ENCODE measurements around the gene RTN4R.
"Not testable (repeated sequence)": the region's sequence is repeated elsewhere in the genome, so short reads cannot be mapped to it uniquely, and the experiment has no call there.

RTN4R gene

GRCh38 chr22:20291249-20291586, 23.1 kb upstream of the RTN4R start:
- Histone ChIP-seq H3K9ac (ENCODE audit: low read length) (no peak overlapping the region), H3K36me3 (ENCODE audit: control insufficient read depth, insufficient read depth, low read length, severe bottlenecking) (no peaks in the 10 kb centered on the region), H3K4me1 (ENCODE audit: control insufficient read depth, insufficient read depth, low read length) (no peaks in the 10 kb centered on the region), H3K27me3 (replicated peaks; ENCODE audit: control insufficient read depth, insufficient read depth, low read length) (peaks cover 37% of the 10 kb centered on the region), H3K9me3 (ENCODE audit: control insufficient read depth, low read length) (no peaks in the 10 kb centered on the region), H3K4me3 (ENCODE audit: low read length) (no peak overlapping the region)
- DNase-seq (ENCODE audit: low read depth) = no peak

DNA sequence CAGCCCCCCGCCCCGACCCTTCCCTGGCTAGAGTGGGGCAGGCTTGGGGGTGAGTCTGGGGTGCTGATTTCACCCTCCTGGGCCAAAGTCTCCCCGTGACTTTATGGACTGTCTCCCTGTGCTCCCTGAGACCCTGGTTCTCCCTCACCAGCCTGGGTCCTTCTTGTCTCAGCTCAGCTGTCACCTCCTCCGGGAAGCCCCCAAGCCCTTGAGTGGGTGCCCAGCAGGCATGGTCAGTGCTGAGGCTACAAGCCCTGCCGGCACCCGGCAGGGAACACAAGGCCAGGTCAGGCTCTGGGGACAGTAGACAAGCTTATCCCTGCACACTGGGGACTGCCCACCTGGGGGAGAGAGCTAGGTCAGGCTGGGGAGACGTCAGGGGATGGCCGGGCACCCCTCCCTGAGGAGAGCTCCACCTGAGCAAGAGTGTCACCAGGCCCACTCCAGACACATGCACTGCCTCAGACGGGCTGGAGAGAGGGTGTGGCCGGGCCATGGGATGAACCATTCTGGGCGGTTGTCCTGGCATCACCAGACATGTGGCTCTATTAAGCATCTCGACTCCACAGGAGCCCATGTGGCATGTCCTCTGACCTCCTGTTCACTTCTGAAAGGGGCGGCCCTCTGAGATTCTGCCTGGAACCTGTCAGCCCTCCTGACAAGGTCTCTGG, 22.6 kb upstream of the RTN4R start:
- Histone ChIP-seq H3K9me3 (ENCODE audit: control insufficient read depth, low read length) (no peaks in the 10 kb centered on the region), H3K4me1 (ENCODE audit: control insufficient read depth, insufficient read depth, low read length) (no peaks in the 10 kb centered on the region), H3K9ac (ENCODE audit: low read length) (no peak overlapping the region), H3K4me3 (ENCODE audit: low read length) (no peak overlapping the region), H3K36me3 (ENCODE audit: control insufficient read depth, insufficient read depth, low read length, severe bottlenecking) (no peaks in the 10 kb centered on the region), H3K27me3 (replicated peaks; ENCODE audit: control insufficient read depth, insufficient read depth, low read length) (peaks cover 35% of the 10 kb centered on the region)
- no peak for DNase-seq (ENCODE audit: low read depth)

- Histone ChIP-seq H3K4me1 (ENCODE audit: control insufficient read depth, insufficient read depth, low read length) (no peaks in the 10 kb centered on the region), H3K4me3 (ENCODE audit: low read length) (no peak overlapping the region), H3K9ac (ENCODE audit: low read length) (no peak overlapping the region), H3K9me3 (ENCODE audit: control insufficient read depth, low read length) (no peaks in the 10 kb centered on the region), H3K27me3 (replicated peaks; ENCODE audit: control insufficient read depth, insufficient read depth, low read length) (peaks cover 33% of the 10 kb centered on the region), H3K36me3 (ENCODE audit: control insufficient read depth, insufficient read depth, low read length, severe bottlenecking) (no peaks in the 10 kb centered on the region)
- DNase-seq (ENCODE audit: low read depth) = no peak
Measured at GRCh38 chr22:20290045-20290392, 21.9 kb upstream of the RTN4R start.

- DNase-seq (ENCODE audit: low read depth); H3K4me1 ChIP-seq (ENCODE audit: control insufficient read depth, insufficient read depth, low read length); H3K4me3 ChIP-seq (ENCODE audit: low read length); H3K36me3 ChIP-seq (ENCODE audit: control insufficient read depth, insufficient read depth, low read length, severe bottlenecking); H3K9ac ChIP-seq (ENCODE audit: low read length); H3K9me3 ChIP-seq (ENCODE audit: control insufficient read depth, low read length): not testable (repeated sequence)
- peaks cover 33% of the 10 kb centered on the region for H3K27me3 ChIP-seq (replicated peaks; ENCODE audit: control insufficient read depth, insufficient read depth, low read length)
Measured at GRCh38 chr22:20289182-20290044, 21.3 kb upstream of the RTN4R start.

GRCh38 chr22:20286784-20287423, 18.8 kb upstream of the RTN4R start:
- H3K27me3 ChIP-seq (replicated peaks; ENCODE audit: control insufficient read depth, insufficient read depth, low read length) = peaks cover 36% of the 10 kb centered on the region
- DNase-seq (ENCODE audit: low read depth); H3K9ac ChIP-seq (ENCODE audit: low read length); H3K36me3 ChIP-seq (ENCODE audit: control insufficient read depth, insufficient read depth, low read length, severe bottlenecking); H3K9me3 ChIP-seq (ENCODE audit: control insufficient read depth, low read length); H3K4me1 ChIP-seq (ENCODE audit: control insufficient read depth, insufficient read depth, low read length); H3K4me3 ChIP-seq (ENCODE audit: low read length): not testable (repeated sequence)

- H3K4me3 ChIP-seq (ENCODE audit: low read length); H3K36me3 ChIP-seq (ENCODE audit: control insufficient read depth, insufficient read depth, low read length, severe bottlenecking); DNase-seq (ENCODE audit: low read depth); H3K9me3 ChIP-seq (ENCODE audit: control insufficient read depth, low read length); H3K4me1 ChIP-seq (ENCODE audit: control insufficient read depth, insufficient read depth, low read length); H3K9ac ChIP-seq (ENCODE audit: low read length): not testable (repeated sequence)
- H3K27me3 ChIP-seq (replicated peaks; ENCODE audit: control insufficient read depth, insufficient read depth, low read length) = peaks cover 30% of the 10 kb centered on the region
Measured at GRCh38 chr22:20286312-20286660, 18.2 kb upstream of the RTN4R start.

GRCh38 chr22:20285473-20286311, 17.6 kb upstream of the RTN4R start:
- DNase-seq (ENCODE audit: low read depth) = peak; percentile 74
- not testable (repeated sequence) for H3K4me1 ChIP-seq (ENCODE audit: control insufficient read depth, insufficient read depth, low read length); H3K9me3 ChIP-seq (ENCODE audit: control insufficient read depth, low read length); H3K9ac ChIP-seq (ENCODE audit: low read length); H3K4me3 ChIP-seq (ENCODE audit: low read length); H3K36me3 ChIP-seq (ENCODE audit: control insufficient read depth, insufficient read depth, low read length, severe bottlenecking)
- peaks cover 24% of the 10 kb centered on the region for H3K27me3 ChIP-seq (replicated peaks; ENCODE audit: control insufficient read depth, insufficient read depth, low read length)

DNA sequence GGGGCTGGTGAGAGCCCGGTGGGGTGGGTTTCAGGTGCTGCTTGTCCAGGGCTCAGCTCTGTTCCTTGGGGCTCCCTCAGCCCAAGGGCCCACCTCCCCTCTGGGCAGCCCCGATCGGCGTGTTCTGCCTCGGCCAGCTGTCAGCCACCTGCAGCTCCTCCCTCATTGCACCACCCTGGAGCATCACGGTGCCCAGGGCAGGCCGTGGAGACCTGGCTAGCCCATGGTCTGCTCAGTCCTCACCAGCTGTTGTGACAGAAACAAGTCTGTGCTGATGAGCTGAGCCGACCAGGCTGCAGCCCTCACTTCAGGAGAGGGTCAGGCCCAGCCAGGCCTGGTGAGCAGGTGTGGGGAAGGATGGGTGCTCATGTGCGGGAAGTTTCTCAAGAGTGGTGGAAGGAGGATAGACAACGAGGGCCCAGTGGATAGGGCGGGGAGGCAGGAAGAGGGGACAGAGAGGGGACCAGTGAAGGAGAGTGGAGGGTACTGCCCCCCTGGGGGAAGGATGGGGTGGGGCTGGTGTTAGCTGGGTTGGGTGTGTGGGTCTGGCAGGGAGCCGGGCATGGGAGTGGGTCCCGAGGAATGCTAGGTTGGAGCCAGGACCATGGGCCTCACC, 16.5 kb upstream of the RTN4R start:
- H3K36me3 ChIP-seq (ENCODE audit: control insufficient read depth, insufficient read depth, low read length, severe bottlenecking) = no peaks in the 10 kb centered on the region
- no peak overlapping the region for H3K9ac ChIP-seq (ENCODE audit: low read length)
- peaks cover 13% of the 10 kb centered on the region for H3K27me3 ChIP-seq (replicated peaks; ENCODE audit: control insufficient read depth, insufficient read depth, low read length)
- H3K4me3 ChIP-seq (ENCODE audit: low read length) = no peak overlapping the region
- DNase-seq (ENCODE audit: low read depth) = no peak
- H3K4me1 ChIP-seq (ENCODE audit: control insufficient read depth, insufficient read depth, low read length) = no peaks in the 10 kb centered on the region
- no peaks in the 10 kb centered on the region for H3K9me3 ChIP-seq (ENCODE audit: control insufficient read depth, low read length)

GRCh38 chr22:20283674-20284066, 15.6 kb upstream of the RTN4R start:
- H3K4me3 ChIP-seq (ENCODE audit: low read length) = no peak overlapping the region
- peaks cover 14% of the 10 kb centered on the region for H3K27me3 ChIP-seq (replicated peaks; ENCODE audit: control insufficient read depth, insufficient read depth, low read length)
- DNase-seq (ENCODE audit: low read depth) = no peak
- H3K4me1 ChIP-seq (ENCODE audit: control insufficient read depth, insufficient read depth, low read length) = no peaks in the 10 kb centered on the region
- no peak overlapping the region for H3K9ac ChIP-seq (ENCODE audit: low read length)
- no peaks in the 10 kb centered on the region for H3K9me3 ChIP-seq (ENCODE audit: control insufficient read depth, low read length)
- no peaks in the 10 kb centered on the region for H3K36me3 ChIP-seq (ENCODE audit: control insufficient read depth, insufficient read depth, low read length, severe bottlenecking)

DNA sequence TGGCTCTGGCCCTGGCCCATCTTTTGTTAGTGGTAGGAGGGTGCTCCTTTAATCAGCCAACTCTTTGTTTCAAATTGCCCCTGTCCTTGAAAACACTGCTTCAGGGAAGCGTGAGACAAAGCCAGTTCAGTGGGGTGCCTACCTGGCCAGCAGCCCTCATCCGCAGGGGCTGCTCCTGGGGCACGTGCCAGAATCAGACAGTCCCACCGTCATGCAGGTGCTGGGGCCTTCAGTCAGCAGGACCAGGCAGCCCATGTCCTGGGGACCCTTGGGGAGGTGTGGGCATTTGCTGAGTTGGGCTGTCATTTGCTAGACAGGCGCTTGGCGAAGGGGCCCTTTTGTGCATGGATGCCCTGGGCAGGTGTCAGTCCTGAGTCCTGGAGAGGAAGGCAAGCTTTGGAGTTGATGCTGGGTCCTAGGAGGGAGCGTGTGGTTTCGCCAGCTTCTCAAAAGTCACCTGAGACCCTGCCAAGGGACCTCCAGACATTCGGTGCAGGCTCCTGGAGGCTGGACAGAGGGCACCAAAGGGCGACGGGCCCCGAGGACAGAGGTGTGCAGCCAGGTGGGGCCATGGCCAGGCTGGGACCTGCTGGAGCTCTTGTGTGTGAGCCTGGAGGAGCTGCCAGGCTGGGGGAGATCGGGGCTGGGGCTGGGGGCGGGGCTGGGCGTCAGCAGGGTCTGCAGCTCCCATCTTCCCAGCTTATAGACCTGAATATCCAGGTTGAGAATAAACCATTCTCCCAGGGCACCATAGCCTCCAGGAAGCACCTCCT, 15.0 kb upstream of the RTN4R start:
- Histone ChIP-seq H3K9ac (ENCODE audit: low read length) (no peak overlapping the region), H3K9me3 (ENCODE audit: control insufficient read depth, low read length) (no peaks in the 10 kb centered on the region), H3K4me3 (ENCODE audit: low read length) (no peak overlapping the region), H3K36me3 (ENCODE audit: control insufficient read depth, insufficient read depth, low read length, severe bottlenecking) (no peaks in the 10 kb centered on the region), H3K27me3 (replicated peaks; ENCODE audit: control insufficient read depth, insufficient read depth, low read length) (peaks cover 13% of the 10 kb centered on the region), H3K4me1 (ENCODE audit: control insufficient read depth, insufficient read depth, low read length) (no peaks in the 10 kb centered on the region)
- no peak for DNase-seq (ENCODE audit: low read depth)

Data from adipocyte (in vitro differentiated cells).